Astrocyte (in vitro differentiated cells and primary cell): Measurements from ENCODE around the gene KIF26B. TPM values are rescaled to one million over a fixed set of nuclear protein-coding genes. Genes with fewer than 3 reads are reported as not detected.

Experiments used
- DNase-seq: peaks from one replicate; pipeline ENCODE4 v3.0.0-alpha.2; 2010; ENCODE audit warnings: low read depth
- FAIRE-seq: peaks from 2 replicates; lab custom pipeline; 2011; peaks lifted over from hg19 to GRCh38; lab: Jason Lieb, UNC
- H2AFZ ChIP-seq: 2 replicates; pipeline ENCODE4 v1.6.0; 2012; ENCODE audit warnings: low read depth, low read length, inconsistent platforms
- H3K27ac ChIP-seq: 2 replicates; pipeline ENCODE4 v1.5.1; 2011; ENCODE audit warnings: low read depth, low read length, inconsistent platforms
- H3K27me3 ChIP-seq: 2 replicates; pipeline ENCODE4 v1.6.0; 2011; ENCODE audit warnings: low read length, inconsistent platforms; ENCODE audit not compliant: insufficient read depth
- H3K36me3 ChIP-seq: 2 replicates; pipeline ENCODE4 v1.5.1; 2011; ENCODE audit warnings: low read length, inconsistent platforms; ENCODE audit not compliant: insufficient read depth
- H3K4me1 ChIP-seq: 2 replicates; pipeline ENCODE4 v1.5.1; 2011; ENCODE audit warnings: low read length, inconsistent platforms; ENCODE audit not compliant: insufficient read depth
- H3K4me2 ChIP-seq: 2 replicates; pipeline ENCODE4 v1.6.0; 2012; ENCODE audit warnings: low read length, inconsistent platforms
- H3K4me3 ChIP-seq: 2 replicates; pipeline ENCODE4 v1.5.1; 2011; ENCODE audit warnings: low read depth, mild to moderate bottlenecking, low read length, inconsistent platforms; ENCODE audit not compliant: insufficient read depth
- H3K79me2 ChIP-seq: 2 replicates; pipeline ENCODE4 v1.6.0; 2012; ENCODE audit warnings: mild to moderate bottlenecking, low read length, inconsistent platforms; ENCODE audit not compliant: insufficient read depth
- H3K9ac ChIP-seq: 2 replicates; pipeline ENCODE4 v1.6.0; 2012; ENCODE audit warnings: mild to moderate bottlenecking, low read length, inconsistent platforms
- H3K9me3 ChIP-seq: 2 replicates; pipeline ENCODE4 v1.5.1; 2012; ENCODE audit warnings: low read depth, mild to moderate bottlenecking, low read length, inconsistent platforms; ENCODE audit not compliant: insufficient read depth
- H4K20me1 ChIP-seq: 2 replicates; pipeline ENCODE4 v1.6.0; 2012; ENCODE audit warnings: low read length, inconsistent platforms; ENCODE audit not compliant: insufficient read depth
- H3K27ac Mint-ChIP-seq: one replicate; pipeline ENCODE4 v1.8.0; 2021; ENCODE audit warnings: mild to moderate bottlenecking, mixed read lengths; ENCODE audit not compliant: unreplicated experiment
- H3K27me3 Mint-ChIP-seq: one replicate; pipeline ENCODE4 v1.8.0; 2021; ENCODE audit warnings: low read depth, mixed read lengths; ENCODE audit not compliant: unreplicated experiment
- H3K36me3 Mint-ChIP-seq: one replicate; pipeline ENCODE4 v1.8.0; 2021; ENCODE audit warnings: low read depth, mixed read lengths; ENCODE audit not compliant: unreplicated experiment
- H3K4me1 Mint-ChIP-seq: one replicate; pipeline ENCODE4 v1.8.0; 2021; ENCODE audit warnings: low read depth, mixed read lengths; ENCODE audit not compliant: unreplicated experiment
- H3K4me3 Mint-ChIP-seq: one replicate; pipeline ENCODE4 v1.8.0; 2021; ENCODE audit warnings: mild to moderate bottlenecking, moderate library complexity, mixed read lengths; ENCODE audit not compliant: unreplicated experiment
- H3K9me3 Mint-ChIP-seq: one replicate; pipeline ENCODE4 v1.8.0; 2021; ENCODE audit warnings: mild to moderate bottlenecking, mixed read lengths; ENCODE audit not compliant: unreplicated experiment
- EZH2 ChIP-seq: IDR thresholded peaks from 2 replicates; pipeline ENCODE4 v1.6.1; 2012; ENCODE audit warnings: mild to moderate bottlenecking, low read length, inconsistent platforms; ENCODE audit not compliant: insufficient read depth
- total RNA-seq: library from RNA; stranded (reverse); gene quantifications from 2 replicates; pipeline ENCODE4 v1.2.1, GENCODE V29; 2021
- TF ChIP-seq, protein P1 (sequence below): IDR thresholded peaks from 2 replicates; pipeline ENCODE4 v1.5.1; 2011; ENCODE audit warnings: low read depth, mild to moderate bottlenecking, inconsistent platforms, low read length, moderate library complexity; ENCODE audit not compliant: insufficient read depth

Gene KIF26B
- total RNA-seq, 1 donor from 2014 or later: 6.8 TPM

- H3K27ac Mint-ChIP-seq: no peak overlapping the region
- FAIRE-seq: no peak
- H3K9me3 ChIP-seq: no peaks in the 10 kb centered on the region
Measured at GRCh38 chr1:245683676-245684075, 528.9 kb downstream of the KIF26B start.

DNA sequence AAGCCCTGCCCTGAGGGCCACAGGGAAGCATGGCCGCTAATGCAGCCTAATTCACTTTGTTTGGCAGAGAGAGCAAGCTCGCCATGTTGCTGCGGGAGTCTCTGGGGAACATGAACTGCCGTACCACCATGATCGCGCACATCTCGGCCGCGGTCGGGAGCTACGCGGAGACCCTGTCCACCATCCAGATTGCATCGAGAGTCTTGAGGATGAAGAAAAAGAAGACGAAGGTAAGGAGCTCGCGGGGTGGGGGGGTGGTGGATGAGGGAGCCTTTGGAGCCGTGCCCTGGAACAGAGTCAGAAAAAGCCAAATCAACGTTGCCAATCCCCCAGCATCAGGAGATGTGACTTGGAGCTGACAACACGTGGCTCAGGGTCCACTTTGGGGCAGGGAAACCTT is 529.4 kb downstream of the KIF26B start:
- no peak for TF ChIP-seq EZH2
- TF ChIP-seq, protein P1, sequence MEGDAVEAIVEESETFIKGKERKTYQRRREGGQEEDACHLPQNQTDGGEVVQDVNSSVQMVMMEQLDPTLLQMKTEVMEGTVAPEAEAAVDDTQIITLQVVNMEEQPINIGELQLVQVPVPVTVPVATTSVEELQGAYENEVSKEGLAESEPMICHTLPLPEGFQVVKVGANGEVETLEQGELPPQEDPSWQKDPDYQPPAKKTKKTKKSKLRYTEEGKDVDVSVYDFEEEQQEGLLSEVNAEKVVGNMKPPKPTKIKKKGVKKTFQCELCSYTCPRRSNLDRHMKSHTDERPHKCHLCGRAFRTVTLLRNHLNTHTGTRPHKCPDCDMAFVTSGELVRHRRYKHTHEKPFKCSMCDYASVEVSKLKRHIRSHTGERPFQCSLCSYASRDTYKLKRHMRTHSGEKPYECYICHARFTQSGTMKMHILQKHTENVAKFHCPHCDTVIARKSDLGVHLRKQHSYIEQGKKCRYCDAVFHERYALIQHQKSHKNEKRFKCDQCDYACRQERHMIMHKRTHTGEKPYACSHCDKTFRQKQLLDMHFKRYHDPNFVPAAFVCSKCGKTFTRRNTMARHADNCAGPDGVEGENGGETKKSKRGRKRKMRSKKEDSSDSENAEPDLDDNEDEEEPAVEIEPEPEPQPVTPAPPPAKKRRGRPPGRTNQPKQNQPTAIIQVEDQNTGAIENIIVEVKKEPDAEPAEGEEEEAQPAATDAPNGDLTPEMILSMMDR: no peak

More at GRCh38 chr1:245683676-245684075, 528.9 kb downstream of the KIF26B start:
- Mint-ChIP-seq H3K36me3 (peaks cover 2% of the 10 kb centered on the region), H3K27me3 (peaks cover 15% of the 10 kb centered on the region), H3K9me3 (no peaks in the 10 kb centered on the region), H3K4me3 (no peak overlapping the region), H3K4me1 (no peaks in the 10 kb centered on the region)
- H3K4me1 ChIP-seq: no peaks in the 10 kb centered on the region
- H3K4me2 ChIP-seq: no peak overlapping the region
- no peak overlapping the region for H3K9ac ChIP-seq
- no peaks in the 10 kb centered on the region for H3K79me2 ChIP-seq
- no peak overlapping the region for H3K4me3 ChIP-seq
- TF ChIP-seq, protein P1: no peak
- TF ChIP-seq EZH2: no peak
- H3K27me3 ChIP-seq: no peaks in the 10 kb centered on the region
- H2AFZ ChIP-seq: no peak overlapping the region
- no peak overlapping the region for H3K27ac ChIP-seq
- no peaks in the 10 kb centered on the region for H4K20me1 ChIP-seq
- DNase-seq: no peak
- no peaks in the 10 kb centered on the region for H3K36me3 ChIP-seq

GRCh38 chr1:245684571-245684970 is 529.8 kb downstream of the KIF26B start:
- no peaks in the 10 kb centered on the region for H4K20me1 ChIP-seq
- H2AFZ ChIP-seq: no peak overlapping the region
- H3K27me3 Mint-ChIP-seq: peaks cover 18% of the 10 kb centered on the region
- H3K4me2 ChIP-seq: no peak overlapping the region
- H3K9me3 Mint-ChIP-seq: no peaks in the 10 kb centered on the region
- no peak for DNase-seq
- H3K27me3 ChIP-seq: no peaks in the 10 kb centered on the region
- no peak overlapping the region for H3K4me3 Mint-ChIP-seq
- no peak overlapping the region for H3K4me3 ChIP-seq
- no peak overlapping the region for H3K27ac ChIP-seq
- H3K36me3 ChIP-seq: no peaks in the 10 kb centered on the region
- no peak overlapping the region for H3K27ac Mint-ChIP-seq
- H3K36me3 Mint-ChIP-seq: peaks cover 7% of the 10 kb centered on the region
- H3K9me3 ChIP-seq: no peaks in the 10 kb centered on the region
- no peaks in the 10 kb centered on the region for H3K79me2 ChIP-seq
- H3K4me1 ChIP-seq: no peaks in the 10 kb centered on the region
- FAIRE-seq: no peak
- TF ChIP-seq, protein P1: no peak
- no peak for TF ChIP-seq EZH2
- H3K4me1 Mint-ChIP-seq: no peaks in the 10 kb centered on the region
- H3K9ac ChIP-seq: no peak overlapping the region

More for the DNA sequence above, 529.4 kb downstream of the KIF26B start:
- no peak overlapping the region for H3K4me3 ChIP-seq
- no peaks in the 10 kb centered on the region for H4K20me1 ChIP-seq
- H3K9ac ChIP-seq: no peak overlapping the region
- no peaks in the 10 kb centered on the region for H3K9me3 Mint-ChIP-seq
- H3K4me2 ChIP-seq: no peak overlapping the region
- H3K27ac Mint-ChIP-seq: no peak overlapping the region
- H3K79me2 ChIP-seq: no peaks in the 10 kb centered on the region
- no peaks in the 10 kb centered on the region for H3K4me1 Mint-ChIP-seq
- no peak overlapping the region for H3K4me3 Mint-ChIP-seq
- H3K9me3 ChIP-seq: no peaks in the 10 kb centered on the region
- no peak overlapping the region for H3K27ac ChIP-seq
- no peak for DNase-seq
- no peaks in the 10 kb centered on the region for H3K27me3 ChIP-seq
- H3K36me3 Mint-ChIP-seq: peaks cover 3% of the 10 kb centered on the region
- no peak for FAIRE-seq
- no peak overlapping the region for H2AFZ ChIP-seq
- H3K4me1 ChIP-seq: no peaks in the 10 kb centered on the region
- no peaks in the 10 kb centered on the region for H3K36me3 ChIP-seq
- H3K27me3 Mint-ChIP-seq: peaks cover 15% of the 10 kb centered on the region
